GM12801 (cell line): ENCODE measurements around the gene OVCH2.

Experiments
- CTCF ChIP-seq: IDR thresholded peaks from one replicate; pipeline ENCODE4 v1.5.1; 2011; ENCODE audit warnings: control low read depth; ENCODE audit not compliant: insufficient read length; ENCODE audit errors: extremely low read depth

The OVCH2 gene

DNA sequence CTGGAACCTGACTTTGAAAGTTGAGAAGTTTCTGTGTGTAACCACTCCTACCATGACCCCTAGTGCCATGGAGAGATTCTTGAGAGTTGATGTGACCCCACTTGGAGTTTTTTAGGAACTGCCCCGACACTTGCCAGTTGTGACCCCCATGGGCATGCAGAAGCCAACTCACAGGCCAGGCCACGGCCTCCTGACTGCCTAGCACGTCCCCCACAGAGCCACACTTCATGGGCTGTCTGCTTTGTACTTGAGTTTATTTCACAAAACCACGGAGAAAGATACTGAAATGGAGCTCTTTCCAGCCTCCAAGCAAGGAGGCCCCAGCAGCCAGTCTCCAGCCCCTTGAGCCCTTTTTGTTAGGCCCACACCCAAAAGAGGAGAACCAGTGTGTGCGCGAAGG is 41.4 kb downstream of the OVCH2 start:
- no peak for TF ChIP-seq CTCF

GRCh38 chr11:7657306-7658025 is 48.8 kb downstream of the OVCH2 start:
- no peak for TF ChIP-seq CTCF

GRCh38 chr11:7656704-7657103 is 49.6 kb downstream of the OVCH2 start:
- TF ChIP-seq CTCF, result no peak

DNA sequence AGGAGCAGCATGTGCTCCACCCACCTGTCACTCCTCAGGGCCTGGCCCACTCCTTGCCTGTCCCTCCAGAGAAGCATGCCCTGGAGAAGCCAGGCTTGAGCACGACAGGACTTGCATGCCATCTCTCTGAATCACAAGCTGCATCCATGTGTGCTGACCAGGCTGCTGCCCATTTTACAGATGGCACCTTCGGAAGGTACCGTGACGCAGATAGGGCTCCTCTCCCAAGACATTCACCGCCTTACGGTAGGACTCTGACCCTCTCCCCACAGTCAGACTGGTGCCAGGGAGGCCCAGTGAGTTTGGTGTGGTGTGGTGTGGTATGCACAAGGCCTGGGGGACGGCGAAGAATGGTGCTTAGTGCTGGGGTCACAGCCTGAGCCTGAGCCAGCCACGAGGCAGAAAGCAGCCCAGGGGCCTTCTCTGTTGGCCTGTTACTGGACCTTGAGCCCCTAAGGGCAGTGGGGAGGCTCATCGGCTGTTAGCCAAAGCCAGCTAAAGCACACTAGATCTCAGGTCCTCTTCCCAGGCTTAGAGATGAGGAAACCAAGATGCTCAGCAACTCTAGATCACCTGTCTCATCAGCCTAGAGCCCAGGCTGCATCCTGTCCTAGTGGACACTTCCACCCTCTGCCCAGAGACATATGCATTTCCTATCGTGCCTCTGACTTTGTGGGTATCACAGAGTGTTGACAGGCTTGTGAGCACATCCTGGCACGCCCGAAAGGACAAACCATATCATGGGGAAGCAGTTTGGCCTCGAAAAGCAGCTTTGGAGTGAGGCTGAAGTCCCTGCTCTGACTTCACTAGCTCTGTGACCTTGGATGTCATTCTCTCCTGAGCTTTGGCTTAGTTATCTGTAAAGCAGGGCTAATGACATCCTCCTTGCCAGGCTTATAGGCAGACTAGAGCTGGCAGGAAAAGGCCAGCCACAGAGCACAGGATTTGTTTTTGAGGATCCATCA is 50.7 kb downstream of the OVCH2 start:
- no peak for TF ChIP-seq CTCF

DNA sequence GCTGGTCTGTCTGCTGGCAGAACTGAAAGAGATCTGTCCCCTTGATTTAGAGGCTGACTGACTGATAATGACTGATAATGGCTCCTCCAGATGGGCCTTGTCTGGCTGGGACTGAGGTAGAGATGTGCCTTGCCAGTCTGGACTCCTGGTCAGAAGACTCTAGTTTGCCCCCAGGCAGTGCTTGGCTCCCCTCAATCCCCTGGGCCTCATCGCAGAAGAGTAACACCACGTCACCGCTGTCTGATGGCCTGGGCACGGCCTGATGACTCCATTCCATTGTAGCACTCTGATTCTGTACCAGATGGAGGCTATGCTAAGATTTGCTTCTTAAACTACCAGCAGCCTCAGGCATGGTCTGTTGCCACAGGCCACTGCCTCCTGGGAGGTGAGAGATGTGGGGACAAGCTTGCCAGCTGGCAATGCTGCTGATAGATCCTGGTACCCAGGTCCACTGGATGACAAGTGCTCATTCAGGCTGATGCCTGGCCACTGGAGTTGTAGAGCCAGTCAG is 52.0 kb downstream of the OVCH2 start:
- no peak for TF ChIP-seq CTCF

- TF ChIP-seq CTCF, result no peak
These were observed 54.6 kb downstream of the OVCH2 start for GRCh38 chr11:7651700-7652099.

GRCh38 chr11:7651140-7651551 is 55.1 kb downstream of the OVCH2 start:
- TF ChIP-seq CTCF, result no peak
